Hematopoietic multipotent progenitor cell (in vitro differentiated cells): ENCODE measurements around the gene PRAC2. TPM values are rescaled to one million over a fixed set of nuclear protein-coding genes. Genes with fewer than 3 reads are reported as not detected.

ENCODE experiments used
- DNase-seq, 3 donors: peaks; one replicate each; pipeline ENCODE4 v3.0.0-alpha.2; 2011 to 2015; ENCODE audit warnings: low read depth in 2 of 3, low spot score in 2 of 3
- total RNA-seq: library from RNA; depleted of rRNA; stranded (reverse); fragments of >200 nt; gene quantifications from one replicate; pipeline ENCODE4 v1.2.3, GENCODE V29; 2012

PRAC2 gene
- total RNA-seq, 1 donor, result not detected

GRCh38 chr17:48719642-48720265, 3.2 kb upstream of the PRAC2 start:
- peak in 1 of 3 donors; percentile 28 for DNase-seq

GRCh38 chr17:48720266-48721008, 2.5 kb upstream of the PRAC2 start:
- DNase-seq, result no peak

- no peak for DNase-seq
Measured at GRCh38 chr17:48721009-48721402, 2.0 kb upstream of the PRAC2 start.

GRCh38 chr17:48722201-48722907, 631 bp upstream of the PRAC2 start, which contains the start of gene PRAC1:
PRAC1 (minus strand) TSS chr17:48722518; CDS start chr17:48722392, 126 bp downstream.
- no peak for DNase-seq

- DNase-seq, result no peak
Measured at GRCh38 chr17:48723423-48724250, 652 bp downstream of the PRAC2 start.

- peak in 2 of 3 donors; percentile 78 to 93 for DNase-seq
Measured at GRCh38 chr17:48724251-48725003, 1.4 kb downstream of the PRAC2 start.

GRCh38 chr17:48725004-48725287, 2.0 kb downstream of the PRAC2 start:
- DNase-seq, result no peak

- DNase-seq, result no peak
Measured at GRCh38 chr17:48725288-48726064, 2.5 kb downstream of the PRAC2 start.

- DNase-seq, result no peak
Measured at GRCh38 chr17:48726114-48726915, 3.3 kb downstream of the PRAC2 start.

GRCh38 chr17:48726916-48727286, 3.9 kb downstream of the PRAC2 start:
- DNase-seq, result no peak

GRCh38 chr17:48727415-48728175, 4.6 kb downstream of the PRAC2 start:
- no peak for DNase-seq

- peak in 1 of 3 donors; percentile 48 for DNase-seq
Measured at GRCh38 chr17:48728232-48729231, 5.5 kb downstream of the PRAC2 start, which contains the start of gene HOXB13. HOXB13 (minus strand) TSS chr17:48728750; CDS start chr17:48728593, 157 bp downstream.

- DNase-seq, result no peak
Measured at GRCh38 chr17:48729335-48730239, 6.6 kb downstream of the PRAC2 start.

- no peak for DNase-seq
Measured at GRCh38 chr17:48730240-48730550, 7.2 kb downstream of the PRAC2 start.

GRCh38 chr17:48731355-48731754, 8.4 kb downstream of the PRAC2 start:
- no peak for DNase-seq
